Heart left ventricle (tissue), 16 donors: ENCODE data around the gene ASAP2. TPM values are rescaled to one million over a fixed set of nuclear protein-coding genes. Genes with fewer than 3 reads are reported as not detected.

Experiments used
- ATAC-seq, 4 donors: fragments of 200-7000 bp; cut with Tn5 transposase; one replicate each; pipeline ENCODE4 v1.9.1; 2020 to 2022; ENCODE audit warnings: moderate library complexity in 4 of 4, mild to moderate bottlenecking in 3 of 4, moderate number of reproducible peaks in 1 of 4
- DNase-seq, 5 donors: peaks; one replicate each; pipeline ENCODE4 v3.0.0-alpha.2; 2020
- H3K27ac ChIP-seq, 12 donors: fragments of 200-600 bp; sonication (generic) in 4 of 12; one replicate each; pipeline versions ENCODE4 v1.5.0 to v1.8.0; 2016 to 2022; ENCODE audit warnings: mild to moderate bottlenecking in 2 of 12
- H3K27me3 ChIP-seq, 9 donors: fragments of 200-600 bp; sonication (generic) in 2 of 9; one replicate each; pipeline versions ENCODE4 v1.5.1 to v1.8.0; 2016 to 2022; ENCODE audit warnings: mild to moderate bottlenecking in 3 of 9
- H3K36me3 ChIP-seq, 9 donors: fragments of 200-600 bp; sonication (generic) in 2 of 9; one replicate each; pipeline versions ENCODE4 v1.5.0 to v1.8.0; 2018 to 2022; ENCODE audit warnings: mild to moderate bottlenecking in 2 of 9
- H3K4me1 ChIP-seq, 12 donors: fragments of 200-600 bp; sonication (generic) in 4 of 12; one replicate each; pipeline versions ENCODE4 v1.5.0 to v1.8.0; 2016 to 2022; ENCODE audit warnings: mild to moderate bottlenecking in 3 of 12
- H3K4me3 ChIP-seq, 12 donors: fragments of 200-600 bp; sonication (generic) in 4 of 12; one replicate each; pipeline versions ENCODE4 v1.5.0 to v1.8.0; 2017 to 2022; ENCODE audit warnings: mild to moderate bottlenecking in 9 of 12, moderate library complexity in 4 of 12
- H3K9me3 ChIP-seq, 12 donors: fragments of 200-600 bp; sonication (generic) in 4 of 12; one replicate each; pipeline versions ENCODE4 v1.5.0 to v1.8.0; 2016 to 2022; ENCODE audit warnings: mild to moderate bottlenecking in 1 of 12
- CTCF ChIP-seq, 12 donors: fragments of 200-600 bp; sonication (generic) in 4 of 12; IDR thresholded peaks; one replicate each; pipeline versions ENCODE4 v1.5.0 to v1.8.0; 2018 to 2022; ENCODE audit warnings: antibody characterized with exemption in 12 of 12, mild to moderate bottlenecking in 5 of 12
- POLR2A ChIP-seq, 2 donors: fragments of 450-650 bp; IDR thresholded peaks; one replicate each; pipeline ENCODE4 v1.6.1; 2017; ENCODE audit warnings: antibody characterized with exemption in 2 of 2, mild to moderate bottlenecking in 2 of 2, moderate library complexity in 2 of 2
- WGBS, 4 donors: extraction: QIAGEN DNeasy Blood & Tissue Kit in 2 of 4; methylation state at CpG; one replicate each; pipeline versions ENCODE4 v1.1.5 to v1.1.7; 2013 to 2018; 5-methylcytosine and 5-hydroxymethylcytosine counted together
- intact Hi-C, 10 donors: fragments of 100-400 bp; cut with DNase I; formaldehyde crosslinking; loops; one replicate each; pipeline versions ENCODE4 v1.11.1 to v1.14.2; 2022
- polyA plus RNA-seq, 2 donors: library from polyadenylated mRNA; stranded (reverse); fragments of 200-250 nt; gene quantifications; one replicate each; pipeline ENCODE4 v1.2.3, GENCODE V29; 2013
- total RNA-seq, 9 donors: library from RNA; depleted of rRNA in 2 of 9; stranded (reverse); fragments of >200 nt in 2 of 9; fragmentation: NEBNext Ultra II Directional in 3 of 9; extraction: Animal tissue kit (Norgen Biotek cat#: 25700) in 3 of 9; gene quantifications; one replicate each; pipeline versions ENCODE4 v1.1.0 to v1.2.4, GENCODE V29; 2016 to 2023
- donor health status: ischemic (EF 13 %, LVEDD 7.1; RV severe dilation, severe dysfunction).
- donor health status: healthy with polysubstance abuse.
- donor health status: DM: no; HTN: yes; CAD: no.
- donor health status: DM: no; HTN: no; CAD: no.
- donor health status: ischemic (EF 25% LVEDD 6.9; RV normal size, moderate dysfunction).
- donor health status: ischemic (EF 25% LVEDD 5.7; RV mildly dilated, moderate dysfunction).
- donor health status: healthy.
- donor health status: DM: yes; HTN: yes; CAD: no.
- donor health status: ischemic (EF 35%, LVEDD 5.7; RV mildly dilated, moderate dysfunction).
- donor health status: nonischemic (EF 11% LVEDD 7.7; RV severe dilation, severe dysfunction).
- donor health status: DM: yes; HTN: yes; CAD: no.
- donor health status: PGD.
- donor health status: ischemic (EF 29% LVEDD 5.4; RV normal size, mild dysfunction).
- donor health status: nonischemic (EF 23%, LVEDD 6.1; RV moderate dilation, normal function).

ASAP2 gene
- total and polyA plus RNA-seq, 11 donors = 6.7 to 17.0 (median 11.9) TPM

DNA sequence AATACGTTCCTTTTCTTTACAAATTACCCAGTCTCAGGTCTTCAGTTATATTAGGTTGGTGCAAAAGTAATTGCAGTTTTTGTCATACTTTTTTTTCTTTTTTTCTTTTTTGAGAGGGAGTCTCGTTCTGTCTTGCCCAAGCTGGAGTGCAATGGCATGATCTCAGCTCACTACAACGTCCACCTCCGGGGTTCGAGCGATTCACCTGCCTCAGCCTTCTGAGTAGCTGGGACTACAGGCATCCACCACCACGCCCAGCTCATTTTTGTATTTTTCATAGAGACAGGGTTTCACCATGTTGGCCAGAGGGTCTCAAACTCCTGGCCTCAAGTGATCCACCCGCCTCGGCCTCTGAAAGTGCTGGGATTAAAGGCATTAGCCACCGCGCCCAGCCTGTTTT lies 43.8 kb upstream of the ASAP2 start:
- no peak overlapping the region for H3K4me3 ChIP-seq
- H3K9me3 ChIP-seq = no peaks in the 10 kb centered on the region
- DNase-seq (no peak), ATAC-seq (no peak)
- H3K27ac ChIP-seq = no peak overlapping the region
- WGBS, 4 donors = 88 to 95% (median 90%) methylated on average over 11 of the region's 11 CpGs
- no peaks in the 10 kb centered on the region for H3K36me3 ChIP-seq
- H3K27me3 ChIP-seq = no peaks in the 10 kb centered on the region
- peaks cover 0 to 29% (median 5%) of the 10 kb centered on the region in 12 donors for H3K4me1 ChIP-seq
- TF ChIP-seq CTCF (IDR thresholded peaks at IDR 0.05) = no peak
- intact Hi-C loops = no loop called here

- intact Hi-C loops = no loop called here
- TF ChIP-seq POLR2A (IDR thresholded peaks at IDR 0.05) = no peak
- Histone ChIP-seq H3K4me1 (peaks cover 0 to 35% (median 7%) of the 10 kb centered on the region in 12 donors), H3K27ac (peak overlapping the region in 1 of 12 donors; percentile 70), H3K36me3 (no peaks in the 10 kb centered on the region), H3K9me3 (no peaks in the 10 kb centered on the region), H3K4me3 (no peak overlapping the region), H3K27me3 (no peaks in the 10 kb centered on the region)
- DNase-seq (no peak), ATAC-seq (no peak)
- WGBS, 4 donors = 82 to 89% (median 88%) methylated on average over 7 to 8 of the region's 8 CpGs
Measured at GRCh38 chr2:9163306-9164111, 43.1 kb upstream of the ASAP2 start.

DNA sequence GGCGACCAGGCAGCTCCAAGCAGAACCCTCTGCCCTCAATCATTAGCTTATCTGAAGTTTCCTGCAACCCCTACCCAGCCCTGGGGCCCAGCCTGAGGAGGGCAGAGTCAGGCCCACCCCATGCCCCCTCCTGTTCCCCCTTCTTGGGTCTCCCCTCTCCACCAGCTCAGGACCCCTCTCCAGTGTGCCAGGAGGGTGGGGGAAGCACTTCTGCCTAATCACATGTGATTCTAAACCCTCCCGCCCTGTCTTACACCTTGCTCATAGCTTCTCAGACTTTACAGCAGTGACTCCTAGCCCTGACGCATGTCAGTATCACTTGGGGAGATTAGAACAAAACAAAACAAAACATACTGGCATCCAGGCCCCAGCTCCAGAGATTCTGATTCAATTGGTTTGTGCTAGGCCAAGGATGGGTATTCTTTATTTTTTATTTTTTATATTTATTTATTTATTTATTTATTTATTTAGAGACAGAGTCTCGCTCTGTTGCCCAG lies 42.5 kb upstream of the ASAP2 start:
- no peaks in the 10 kb centered on the region for H3K27me3 ChIP-seq
- no peak overlapping the region for H3K4me3 ChIP-seq
- ATAC-seq (peak in 1 of 4 donors; percentile 21), DNase-seq (no peak)
- H3K9me3 ChIP-seq = no peaks in the 10 kb centered on the region
- 86 to 96% (median 93%) methylated on average over 4 of the region's 4 CpGs for WGBS, 4 donors
- intact Hi-C loops = no loop called here
- H3K36me3 ChIP-seq = no peaks in the 10 kb centered on the region
- peaks cover 0 to 42% (median 7%) of the 10 kb centered on the region in 12 donors for H3K4me1 ChIP-seq
- TF ChIP-seq CTCF (IDR thresholded peaks at IDR 0.05) (no peak), POLR2A (IDR thresholded peaks at IDR 0.05) (no peak)
- H3K27ac ChIP-seq = peak overlapping the region in 1 of 12 donors; percentile 70

DNA sequence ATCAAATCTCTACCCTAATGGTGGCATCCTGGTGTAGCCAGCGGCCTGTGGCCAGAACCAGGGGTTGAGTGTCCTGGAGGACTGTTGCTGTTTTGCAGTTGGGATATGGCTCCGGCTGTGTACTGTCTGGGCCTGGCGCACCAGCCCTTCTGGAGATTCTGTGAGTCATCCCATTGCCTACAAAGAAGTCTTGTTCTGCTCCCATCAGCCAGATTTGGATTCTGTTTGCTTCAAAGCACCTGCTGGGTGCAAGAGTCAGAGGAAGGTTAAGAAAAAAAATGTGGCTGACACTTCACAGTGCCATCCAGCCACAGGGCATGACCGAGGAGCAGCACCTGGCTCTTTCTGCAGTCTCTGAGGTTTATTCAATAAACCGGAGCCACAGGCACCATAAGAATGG lies 41.0 kb upstream of the ASAP2 start:
- DNase-seq = peak in 2 of 5 donors; percentile 63 to 65
- TF ChIP-seq CTCF (IDR thresholded peaks at IDR 0.05) = no peak
- TF ChIP-seq POLR2A (IDR thresholded peaks at IDR 0.05) = no peak
- Histone ChIP-seq H3K9me3 (no peaks in the 10 kb centered on the region), H3K36me3 (no peaks in the 10 kb centered on the region), H3K4me3 (no peak overlapping the region), H3K27ac (peak overlapping the region in 9 of 12 donors; percentile 4 to 70 (median 39)), H3K4me1 (peaks cover 0 to 56% (median 7%) of the 10 kb centered on the region in 12 donors), H3K27me3 (no peaks in the 10 kb centered on the region)
- ATAC-seq = peak; percentile 40 to 85 (median 77)
- WGBS, 4 donors = 86 to 94% (median 91%) methylated on average over 5 of the region's 5 CpGs
- intact Hi-C loops = no loop called here
